ENCODE measurements around the gene ABCC4.

ABCC4 gene

GRCh38 chr13:94972262-94972661, 329.0 kb downstream of the ABCC4 start:
- no peak for DNase-seq
